B cell (primary cell): ENCODE measurements around the gene MCM3AP. TPM values are rescaled to one million over a fixed set of nuclear protein-coding genes. Genes with fewer than 3 reads are reported as not detected.
A peak's percentile ranks its signal among the peaks of the same experiment; 100 is the strongest.

Experiments
- ATAC-seq: fragments of 200-7000 bp; cut with Tn5 transposase; one replicate; pipeline ENCODE4 v1.10.0; 2021; ENCODE audit warnings: low read depth, mild to moderate bottlenecking, moderate number of reproducible peaks, moderate library complexity
- CTCF ChIA-PET: fragments of 350-600 bp; sonication (Branson Sonifier 250); formaldehyde crosslinking; loops from one replicate; lab custom pipeline; 2021; ENCODE audit warnings: antibody characterized with exemption, inconsistent platforms; lab: Charles Lee
- POLR2A ChIA-PET: fragments of 350-600 bp; sonication (Branson Sonifier 250); formaldehyde crosslinking; loops from one replicate; lab custom pipeline; 2021; ENCODE audit warnings: antibody characterized with exemption; lab: Charles Lee
- DNase-seq: peaks from one replicate; pipeline ENCODE4 v3.0.0; 2013
- H2AFZ ChIP-seq: 2 replicates; pipeline ENCODE4 v1.6.1; 2012; ENCODE audit warnings: mild to moderate bottlenecking, low read depth, low read length; ENCODE audit not compliant: insufficient read depth, poor library complexity, severe bottlenecking
- H3K27ac ChIP-seq, 2 donors: 1 replicate in 1 of 2; 2 replicates in 1 of 2; pipeline ENCODE4 v1.5.1; 2012 to 2013; ENCODE audit warnings: low read length in 2 of 2, mild to moderate bottlenecking in 2 of 2, moderate library complexity in 1 of 2
- H3K27me3 ChIP-seq, 4 experiments: fragments of 200-600 bp in 1 of 4; sonication (generic) in 1 of 4; replicated peaks in 1 of 4; 1 replicate in 2 of 4; 2 replicates in 2 of 4; pipeline versions ENCODE4 v1.6.1 to v1.7.0; 2013 to 2016; ENCODE audit warnings: low read length in 3 of 4, mild to moderate bottlenecking in 2 of 4, mixed read lengths in 1 of 4, moderate library complexity in 1 of 4; ENCODE audit not compliant: insufficient read depth in 4 of 4, control insufficient read depth in 3 of 4; ENCODE audit errors: control extremely low read depth in 1 of 4
- H3K36me3 ChIP-seq, 2 experiments: replicated peaks in 1 of 2; 1 replicate in 1 of 2; 2 replicates in 1 of 2; pipeline versions ENCODE4 v1.6.1 to v1.7.1; 2013; ENCODE audit warnings: low read length in 1 of 2; ENCODE audit not compliant: insufficient read depth in 2 of 2, control insufficient read depth in 1 of 2; ENCODE audit errors: control extremely low read depth in 1 of 2, extremely low read depth in 1 of 2
- H3K4me1 ChIP-seq, 2 donors: fragments of 200-600 bp in 1 of 2; sonication (generic) in 1 of 2; 1 replicate in 1 of 2; 2 replicates in 1 of 2; pipeline versions ENCODE4 v1.5.1 to v1.6.1; 2013 to 2017; ENCODE audit warnings: low read length in 2 of 2; ENCODE audit not compliant: control insufficient read depth in 2 of 2, insufficient read depth in 2 of 2
- H3K4me2 ChIP-seq: replicated peaks from 2 replicates; pipeline ENCODE3; 2012; ENCODE audit warnings: mild to moderate bottlenecking, low read depth, low read length; ENCODE audit not compliant: poor library complexity, severe bottlenecking
- H3K4me3 ChIP-seq, 5 experiments: fragments of 200-600 bp in 1 of 5; sonication (generic) in 1 of 5; 1 replicate in 3 of 5; 2 replicates in 2 of 5; pipeline versions ENCODE4 v1.5.1 to v1.7.0; 2011 to 2016; ENCODE audit warnings: low read length in 4 of 5, mild to moderate bottlenecking in 4 of 5, low read depth in 2 of 5, control low read depth in 1 of 5, moderate library complexity in 1 of 5; ENCODE audit not compliant: insufficient read depth in 1 of 5; ENCODE audit errors: control extremely low read depth in 1 of 5, extremely low read depth in 1 of 5
- H3K79me2 ChIP-seq: fragments of 200-600 bp; sonication (generic); one replicate; pipeline ENCODE4 v1.6.0; 2016; ENCODE audit warnings: low read length; ENCODE audit not compliant: control insufficient read depth, insufficient read depth
- H3K9ac ChIP-seq: fragments of 200-600 bp; sonication (generic); 2 replicates; pipeline ENCODE4 v1.6.1; 2017; ENCODE audit warnings: mild to moderate bottlenecking, low read length, moderate library complexity
- H3K9me3 ChIP-seq, 3 donors: one replicate each; pipeline versions ENCODE4 v1.6.1 to v1.7.1; 2013; ENCODE audit warnings: low read length in 2 of 3; ENCODE audit not compliant: control insufficient read depth in 2 of 3, insufficient read depth in 1 of 3; ENCODE audit errors: control extremely low read depth in 1 of 3
- H4K20me1 ChIP-seq: 2 replicates; pipeline ENCODE4 v1.6.0; 2012; ENCODE audit warnings: mild to moderate bottlenecking, low read length; ENCODE audit not compliant: insufficient read depth, control insufficient read depth, poor library complexity, severe bottlenecking
- H3K27ac Mint-ChIP-seq: one replicate; pipeline ENCODE4 v1.8.0; 2021; ENCODE audit warnings: mixed read lengths
- H3K27me3 Mint-ChIP-seq: one replicate; pipeline ENCODE4 v1.8.0; 2021; ENCODE audit warnings: mixed read lengths
- H3K4me1 Mint-ChIP-seq: one replicate; pipeline ENCODE4 v1.8.0; 2021; ENCODE audit warnings: mixed read lengths
- H3K4me3 Mint-ChIP-seq: one replicate; pipeline ENCODE4 v1.8.0; 2021; ENCODE audit warnings: mixed read lengths
- H3K9me3 Mint-ChIP-seq: one replicate; pipeline ENCODE4 v1.8.0; 2022; ENCODE audit warnings: mixed read lengths; ENCODE audit not compliant: insufficient read depth
- CTCF ChIP-seq: fragments of 200-600 bp; IDR thresholded peaks from one replicate; pipeline ENCODE4 v1.8.0; 2022; ENCODE audit warnings: antibody characterized with exemption, mild to moderate bottlenecking
- EZH2 ChIP-seq: IDR thresholded peaks from 2 replicates; pipeline ENCODE4 v1.6.1; 2012; ENCODE audit warnings: borderline replicate concordance, low read depth, mild to moderate bottlenecking, moderate library complexity, low read length; ENCODE audit not compliant: insufficient read depth, poor library complexity, severe bottlenecking
- WGBS: methylation state at CpG from one replicate; pipeline ENCODE4 v1.1.5; 2013; ENCODE audit warnings: missing lambda C conversion rate; ENCODE audit not compliant: insufficient coverage; 5-methylcytosine and 5-hydroxymethylcytosine counted together
- intact Hi-C: fragments of 100-400 bp; cut with micrococcal nuclease; formaldehyde crosslinking; loops from one replicate; pipeline ENCODE4 v1.10.0; 2022
- polyA plus RNA-seq: library from polyadenylated mRNA; depleted of rRNA; stranded (reverse); fragments of >200 nt; gene quantifications from 2 replicates; pipeline ENCODE4 v1.2.3, GENCODE V29; 2012
- total RNA-seq, 2 donors: library from RNA; stranded (reverse); fragments of 120-200 nt in 1 of 2; gene quantifications; 1 replicate in 1 of 2; 2 replicates in 1 of 2; pipeline versions ENCODE4 v1.2.3 to v1.2.4, GENCODE V29; 2013 to 2022

The MCM3AP gene
- total and polyA plus RNA-seq, 2 donors (not counting 1 experiment from before 2014, with no cell fraction given), result 61.7 to 180 TPM

- intact Hi-C loops, result loop anchor here (1.0 to 2.0 kb wide), 2 partner anchors 25 to 229 kb away; partner anchors contain the start of gene DIP2A
- peak overlapping the region; percentile 99 for H3K4me2 ChIP-seq
- Mint-ChIP-seq H3K9me3 (no peaks in the 10 kb centered on the region), H3K27ac (peak overlapping the region; percentile 91), H3K4me3 (peak overlapping the region; percentile 90), H3K27me3 (no peaks in the 10 kb centered on the region), H3K4me1 (peaks cover 35% of the 10 kb centered on the region)
- peaks cover 10% of the 10 kb centered on the region for H4K20me1 ChIP-seq
- H2AFZ ChIP-seq, result peak overlapping the region; percentile 95
- 2% methylated on average over 68 of the region's 72 CpGs for WGBS
- POLR2A ChIA-PET, result no interaction called here
- DNase-seq (no peak), ATAC-seq (peak; percentile 40)
- peak; percentile 49 for TF ChIP-seq CTCF
- no peak for TF ChIP-seq EZH2
- H3K9ac ChIP-seq, result peak overlapping the region; percentile 78
- peaks cover 21 to 22% of the 10 kb centered on the region in 2 donors for H3K4me1 ChIP-seq
- H3K36me3 ChIP-seq, result peaks cover 0 to 5% of the 10 kb centered on the region in 2 experiments
- H3K4me3 ChIP-seq, result peak overlapping the region in 4 of 5 experiments; percentile 44 to 86 (median 64)
- H3K79me2 ChIP-seq, result peaks cover 19% of the 10 kb centered on the region
- H3K9me3 ChIP-seq, result no peaks in the 10 kb centered on the region
- CTCF ChIA-PET, result interaction anchor here (0.9 to 1.4 kb wide), 2 partner anchors 86 to 87 kb away, joined by 3 read pairs; no protein-coding TSS in a partner anchor
- peak overlapping the region in 1 of 2 donors; percentile 62 for H3K27ac ChIP-seq
- no peaks in the 10 kb centered on the region for H3K27me3 ChIP-seq
Observed at GRCh38 chr21:46229133-46229922, 56.1 kb downstream of the MCM3AP start.
